Caco-2 (cell line): ENCODE data around the gene PPP2R5C. TPM values are rescaled to one million over a fixed set of nuclear protein-coding genes. Genes with fewer than 3 reads are reported as not detected.

Experiments used
- BruUV-seq: library from RNA; stranded (reverse); fragments of 400-500 nt; replicated peaks from 2 replicates; lab custom pipeline; 2021; lab: Mats Ljungman, UMichigan
- CTCF ChIA-PET: fragments of 300-600 bp; sonication (Branson Sonifier 250); formaldehyde crosslinking; loops from one replicate; lab custom pipeline; 2022; ENCODE audit warnings: antibody characterized with exemption; lab: Charles Lee
- POLR2A ChIA-PET: fragments of 300-600 bp; sonication (Branson Sonifier 250); formaldehyde crosslinking; loops from one replicate; lab custom pipeline; 2022; ENCODE audit warnings: antibody characterized with exemption; lab: Charles Lee
- DNase-seq, 2 experiments: peaks; one replicate each; pipeline versions ENCODE4 v3.0.0 to v3.0.0-alpha.2; 2020 to 2022
- H3K27me3 ChIP-seq: replicated peaks from 2 replicates; pipeline ENCODE4 v1.6.0; 2011; ENCODE audit warnings: low read length; ENCODE audit not compliant: control insufficient read depth, insufficient read depth
- H3K36me3 ChIP-seq: 2 replicates; pipeline ENCODE4 v1.5.1; 2011; ENCODE audit warnings: low read length; ENCODE audit not compliant: control insufficient read depth, insufficient read depth
- H3K4me1 ChIP-seq: fragments of 250-450 bp; sonication (Bioruptor Pico); 2 replicates; pipeline ENCODE4 v1.5.1; 2020; ENCODE audit warnings: mild to moderate bottlenecking
- H3K4me3 ChIP-seq: 2 replicates; pipeline ENCODE4 v1.5.1; 2011; ENCODE audit warnings: low read depth, mild to moderate bottlenecking, control low read depth, low read length
- H3K9me3 ChIP-seq: fragments of 250-450 bp; sonication (Bioruptor Pico); 2 replicates; pipeline ENCODE4 v1.5.1; 2020; ENCODE audit warnings: mild to moderate bottlenecking, moderate library complexity
- H3K27ac Mint-ChIP-seq: one replicate; pipeline ENCODE4 v1.8.0; 2022; ENCODE audit warnings: mixed read lengths; ENCODE audit not compliant: unreplicated experiment
- H3K27me3 Mint-ChIP-seq: one replicate; pipeline ENCODE4 v1.8.0; 2022; ENCODE audit warnings: mixed read lengths; ENCODE audit not compliant: insufficient read depth, unreplicated experiment
- H3K36me3 Mint-ChIP-seq: one replicate; pipeline ENCODE4 v1.8.0; 2022; ENCODE audit warnings: mild to moderate bottlenecking, mixed read lengths; ENCODE audit not compliant: insufficient read depth, unreplicated experiment
- H3K4me1 Mint-ChIP-seq: one replicate; pipeline ENCODE4 v1.8.0; 2022; ENCODE audit warnings: low read depth, mixed read lengths; ENCODE audit not compliant: unreplicated experiment
- H3K4me3 Mint-ChIP-seq: one replicate; pipeline ENCODE4 v1.8.0; 2022; ENCODE audit warnings: mild to moderate bottlenecking, moderate library complexity, mixed read lengths; ENCODE audit not compliant: unreplicated experiment
- H3K9me3 Mint-ChIP-seq: one replicate; pipeline ENCODE4 v1.8.0; 2022; ENCODE audit warnings: mixed read lengths; ENCODE audit not compliant: unreplicated experiment
- intact Hi-C: fragments of 100-400 bp; cut with micrococcal nuclease; formaldehyde crosslinking; loops from one replicate; pipeline ENCODE4 v1.10.0; 2022; ENCODE audit not compliant: unreplicated experiment
- total RNA-seq: library from RNA; stranded (reverse); gene quantifications from 2 replicates; pipeline ENCODE4 v1.2.3, GENCODE V29; 2022
- TF ChIP-seq, protein P1 (sequence below), 2 experiments: fragments of 200-600 bp in 1 of 2; IDR thresholded peaks; 1 replicate in 1 of 2; 2 replicates in 1 of 2; pipeline versions ENCODE4 v1.5.1 to v1.8.0; 2011 to 2022; ENCODE audit warnings: antibody characterized with exemption in 1 of 2, control low read depth in 1 of 2, inconsistent platforms in 1 of 2, low read depth in 1 of 2, low read length in 1 of 2, mild to moderate bottlenecking in 1 of 2, moderate library complexity in 1 of 2; ENCODE audit not compliant: insufficient read depth in 1 of 2, severe bottlenecking in 1 of 2, unreplicated experiment in 1 of 2

PPP2R5C gene
- total RNA-seq, 1 experiment from 2014 or later = 97.5 TPM

DNA sequence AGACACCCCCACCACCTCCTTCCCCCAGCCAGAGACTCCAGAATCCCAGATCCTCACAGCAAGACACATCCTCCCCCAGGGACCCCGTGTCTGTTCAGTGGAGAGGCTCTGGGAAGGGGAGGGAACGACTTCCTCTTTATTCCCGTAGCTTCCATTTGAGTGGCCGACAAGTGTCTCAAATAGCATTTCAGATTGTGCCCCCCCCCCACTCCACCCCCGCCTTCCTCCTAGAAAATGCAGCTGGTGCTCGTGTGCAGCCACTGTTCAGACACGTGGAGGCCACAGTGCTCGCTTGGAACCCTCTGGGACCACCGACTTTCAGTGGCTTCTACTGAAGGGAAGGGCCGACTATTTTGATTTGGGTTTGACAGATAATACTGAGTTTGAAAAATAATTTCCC is 14.3 kb downstream of the PPP2R5C start:
- Histone ChIP-seq H3K36me3 (no peaks in the 10 kb centered on the region), H3K9me3 (no peaks in the 10 kb centered on the region), H3K27me3 (no peaks in the 10 kb centered on the region), H3K4me1 (no peaks in the 10 kb centered on the region), H3K4me3 (no peak overlapping the region)
- TF ChIP-seq, protein P1, sequence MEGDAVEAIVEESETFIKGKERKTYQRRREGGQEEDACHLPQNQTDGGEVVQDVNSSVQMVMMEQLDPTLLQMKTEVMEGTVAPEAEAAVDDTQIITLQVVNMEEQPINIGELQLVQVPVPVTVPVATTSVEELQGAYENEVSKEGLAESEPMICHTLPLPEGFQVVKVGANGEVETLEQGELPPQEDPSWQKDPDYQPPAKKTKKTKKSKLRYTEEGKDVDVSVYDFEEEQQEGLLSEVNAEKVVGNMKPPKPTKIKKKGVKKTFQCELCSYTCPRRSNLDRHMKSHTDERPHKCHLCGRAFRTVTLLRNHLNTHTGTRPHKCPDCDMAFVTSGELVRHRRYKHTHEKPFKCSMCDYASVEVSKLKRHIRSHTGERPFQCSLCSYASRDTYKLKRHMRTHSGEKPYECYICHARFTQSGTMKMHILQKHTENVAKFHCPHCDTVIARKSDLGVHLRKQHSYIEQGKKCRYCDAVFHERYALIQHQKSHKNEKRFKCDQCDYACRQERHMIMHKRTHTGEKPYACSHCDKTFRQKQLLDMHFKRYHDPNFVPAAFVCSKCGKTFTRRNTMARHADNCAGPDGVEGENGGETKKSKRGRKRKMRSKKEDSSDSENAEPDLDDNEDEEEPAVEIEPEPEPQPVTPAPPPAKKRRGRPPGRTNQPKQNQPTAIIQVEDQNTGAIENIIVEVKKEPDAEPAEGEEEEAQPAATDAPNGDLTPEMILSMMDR (IDR thresholded peaks at IDR 0.05; ENCODE audit: insufficient read depth in 1 of 2, low read depth in 1 of 2, low read length in 1 of 2, severe bottlenecking in 1 of 2, unreplicated experiment in 1 of 2) = no peak
- no peaks in the 10 kb centered on the region for H3K36me3 Mint-ChIP-seq
- intact Hi-C loops = no loop called here
- H3K4me3 Mint-ChIP-seq = no peak overlapping the region
- no TSS peak for BruUV-seq
- ChIA-PET POLR2A (no interaction called here), CTCF (no interaction called here)
- no peak overlapping the region for H3K27ac Mint-ChIP-seq
- no peaks in the 10 kb centered on the region for H3K4me1 Mint-ChIP-seq
- H3K9me3 Mint-ChIP-seq = no peaks in the 10 kb centered on the region
- no peak for DNase-seq
- no peaks in the 10 kb centered on the region for H3K27me3 Mint-ChIP-seq

DNA sequence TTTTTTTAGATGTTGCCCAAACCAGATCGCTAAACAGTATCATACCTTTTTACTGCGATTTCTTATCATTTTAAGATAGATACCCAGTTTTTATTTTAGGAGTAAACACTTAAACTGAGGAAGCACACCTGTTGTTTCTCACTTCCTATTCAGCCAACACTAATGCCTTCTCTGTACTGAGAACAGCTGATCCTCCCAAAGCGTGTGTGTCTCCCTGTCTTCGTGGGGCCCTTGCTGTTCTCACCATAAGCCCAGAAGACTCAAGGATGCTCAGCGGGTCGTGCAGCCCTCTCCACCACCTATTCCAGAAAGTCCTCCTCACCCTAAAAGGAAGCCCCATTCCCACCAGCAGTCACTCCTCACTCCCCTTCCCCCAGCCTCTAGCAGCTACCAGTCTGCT is 14.8 kb downstream of the PPP2R5C start:
- Mint-ChIP-seq H3K9me3 (no peaks in the 10 kb centered on the region), H3K36me3 (no peaks in the 10 kb centered on the region), H3K27me3 (no peaks in the 10 kb centered on the region), H3K27ac (no peak overlapping the region), H3K4me1 (no peaks in the 10 kb centered on the region), H3K4me3 (no peak overlapping the region)
- TF ChIP-seq, protein P1 (IDR thresholded peaks at IDR 0.05; ENCODE audit: insufficient read depth in 1 of 2, low read depth in 1 of 2, low read length in 1 of 2, severe bottlenecking in 1 of 2, unreplicated experiment in 1 of 2) = no peak
- no peak for DNase-seq
- no peaks in the 10 kb centered on the region for H3K9me3 ChIP-seq
- no peak overlapping the region for H3K4me3 ChIP-seq
- POLR2A ChIA-PET = no interaction called here
- no TSS peak for BruUV-seq
- no peaks in the 10 kb centered on the region for H3K27me3 ChIP-seq
- no peaks in the 10 kb centered on the region for H3K4me1 ChIP-seq
- intact Hi-C loops = no loop called here
- H3K36me3 ChIP-seq = no peaks in the 10 kb centered on the region
- CTCF ChIA-PET = no interaction called here

DNA sequence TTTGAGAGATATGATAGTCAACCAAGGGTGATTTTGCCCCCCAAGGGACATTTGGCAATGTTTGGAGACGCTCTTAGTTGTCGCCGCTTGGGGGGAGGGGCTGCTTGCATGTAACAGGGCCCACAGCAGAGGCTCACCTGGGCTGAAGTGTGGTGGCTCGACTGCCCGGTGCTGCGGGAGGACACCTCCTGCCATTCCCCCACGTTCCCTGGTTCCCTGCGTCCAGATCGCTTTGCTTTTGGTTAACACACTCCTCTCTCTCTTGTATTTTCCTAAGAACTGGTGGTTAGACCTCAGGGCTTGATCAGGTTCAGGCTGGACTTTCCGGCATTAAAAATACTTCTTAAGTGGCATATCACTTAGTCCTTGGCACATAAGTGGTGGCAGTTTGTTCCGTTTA is 18.9 kb downstream of the PPP2R5C start:
- Mint-ChIP-seq H3K4me1 (no peaks in the 10 kb centered on the region), H3K36me3 (no peaks in the 10 kb centered on the region), H3K4me3 (no peak overlapping the region), H3K9me3 (no peaks in the 10 kb centered on the region), H3K27ac (no peak overlapping the region), H3K27me3 (no peaks in the 10 kb centered on the region)
- no TSS peak for BruUV-seq
- ChIA-PET POLR2A (no interaction called here), CTCF (no interaction called here)
- Histone ChIP-seq H3K4me1 (no peaks in the 10 kb centered on the region), H3K36me3 (no peaks in the 10 kb centered on the region), H3K9me3 (no peaks in the 10 kb centered on the region), H3K27me3 (no peaks in the 10 kb centered on the region), H3K4me3 (no peak overlapping the region)
- intact Hi-C loops = no loop called here
- no peak for DNase-seq
- TF ChIP-seq, protein P1 (IDR thresholded peaks at IDR 0.05; ENCODE audit: insufficient read depth in 1 of 2, low read depth in 1 of 2, low read length in 1 of 2, severe bottlenecking in 1 of 2, unreplicated experiment in 1 of 2) = no peak
